GM21723 (cell line): ENCODE measurements around the gene GNAS.

Experiments used
- ATAC-seq: cut with Tn5 transposase; IDR thresholded peaks from one replicate; pipeline ENCODE4 v1.9.1; 2021; ENCODE audit warnings: mild to moderate bottlenecking, moderate library complexity; ENCODE audit not compliant: unreplicated experiment

Gene GNAS

GRCh38 chr20:58894652-58895447, 42.3 kb downstream of the GNAS start:
- no peak for ATAC-seq

- ATAC-seq = no peak
These were observed 43.1 kb downstream of the GNAS start for GRCh38 chr20:58895448-58896180.

DNA sequence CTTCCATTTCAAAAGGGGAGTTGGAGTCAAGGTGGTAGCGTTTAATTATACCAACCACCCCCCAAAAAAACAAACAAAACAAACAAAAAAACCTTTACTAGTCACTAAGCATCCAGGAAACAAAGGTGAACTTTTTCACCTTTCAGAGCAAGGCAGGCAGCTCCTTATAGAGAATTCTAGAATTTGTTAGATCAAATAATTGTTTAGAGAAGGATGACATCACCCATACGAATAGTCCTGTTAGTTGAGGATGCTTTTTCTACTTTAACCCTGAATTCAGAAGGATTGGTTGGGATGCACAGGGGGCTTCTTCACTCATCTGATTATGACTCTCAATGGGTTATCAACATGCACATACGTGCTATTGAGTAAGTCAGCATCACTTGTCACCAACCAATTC, 44.3 kb downstream of the GNAS start:
- no peak for ATAC-seq

DNA sequence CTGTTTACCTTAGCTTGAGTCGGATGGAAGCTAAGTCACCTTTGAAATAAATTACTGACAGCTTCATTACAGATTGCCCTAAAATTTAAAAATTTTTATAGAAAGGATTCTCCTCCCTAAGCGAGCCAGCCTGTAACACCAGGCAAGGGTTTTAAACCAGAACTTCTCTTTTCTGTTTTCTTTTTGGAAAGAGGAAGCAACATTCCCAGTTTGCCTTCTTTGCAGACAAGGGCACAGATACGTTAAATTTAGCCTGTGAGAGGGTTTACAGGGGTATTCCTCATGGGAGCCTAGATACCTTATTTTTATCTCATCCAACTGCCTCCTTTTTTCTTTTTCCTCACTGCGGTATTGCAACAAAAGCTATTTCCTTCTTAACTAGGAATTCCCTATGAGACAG, 45.0 kb downstream of the GNAS start:
- no peak for ATAC-seq

GRCh38 chr20:58898629-58899408, 46.3 kb downstream of the GNAS start:
- ATAC-seq = no peak

GRCh38 chr20:58899512-58899911, 47.0 kb downstream of the GNAS start:
- ATAC-seq = no peak

- ATAC-seq = no peak
These were observed 47.9 kb downstream of the GNAS start for GRCh38 chr20:58900397-58900796.

GRCh38 chr20:58901488-58902402, 49.2 kb downstream of the GNAS start:
- ATAC-seq = no peak

- ATAC-seq = no peak
These were observed 51.1 kb downstream of the GNAS start for GRCh38 chr20:58903614-58904013.

DNA sequence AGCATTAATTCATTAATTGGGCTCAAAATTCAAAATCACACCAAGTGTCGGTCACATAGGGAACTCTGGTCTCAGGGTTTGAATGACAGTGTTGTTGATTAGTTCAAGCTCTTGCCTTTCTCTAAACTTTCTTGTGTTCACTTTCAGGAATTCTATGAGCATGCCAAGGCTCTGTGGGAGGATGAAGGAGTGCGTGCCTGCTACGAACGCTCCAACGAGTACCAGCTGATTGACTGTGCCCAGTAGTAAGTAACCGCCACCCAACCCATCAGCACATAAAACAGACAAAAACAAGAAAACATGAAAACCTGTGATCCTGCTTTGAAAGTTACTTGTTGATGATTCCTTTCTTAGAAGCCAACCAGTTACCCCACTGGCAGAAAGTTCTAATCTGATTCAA, 52.7 kb downstream of the GNAS start:
- no peak for ATAC-seq

DNA sequence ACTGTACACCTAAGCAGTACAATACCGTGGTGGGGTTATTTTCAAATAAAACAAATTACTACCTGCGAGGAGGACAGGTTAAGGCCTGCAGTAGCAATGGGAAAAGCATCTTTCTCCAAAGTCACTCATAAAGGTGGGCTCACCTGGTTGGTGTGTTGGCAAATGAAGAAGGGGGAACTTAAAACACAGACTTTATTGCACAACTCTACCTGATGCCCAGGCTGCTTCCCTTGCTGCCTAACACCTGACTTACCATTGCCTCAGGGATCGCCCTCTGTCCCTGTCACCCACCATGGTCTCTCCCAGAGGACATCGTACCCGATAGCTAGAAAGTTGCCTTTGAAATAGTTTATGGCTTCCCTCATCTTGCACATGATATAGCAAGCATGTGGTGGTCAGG, 53.6 kb downstream of the GNAS start:
- no peak for ATAC-seq

GRCh38 chr20:58906894-58907293, 54.4 kb downstream of the GNAS start:
- no peak for ATAC-seq

GRCh38 chr20:58907320-58908137, 55.0 kb downstream of the GNAS start:
- ATAC-seq = peak; percentile 83

DNA sequence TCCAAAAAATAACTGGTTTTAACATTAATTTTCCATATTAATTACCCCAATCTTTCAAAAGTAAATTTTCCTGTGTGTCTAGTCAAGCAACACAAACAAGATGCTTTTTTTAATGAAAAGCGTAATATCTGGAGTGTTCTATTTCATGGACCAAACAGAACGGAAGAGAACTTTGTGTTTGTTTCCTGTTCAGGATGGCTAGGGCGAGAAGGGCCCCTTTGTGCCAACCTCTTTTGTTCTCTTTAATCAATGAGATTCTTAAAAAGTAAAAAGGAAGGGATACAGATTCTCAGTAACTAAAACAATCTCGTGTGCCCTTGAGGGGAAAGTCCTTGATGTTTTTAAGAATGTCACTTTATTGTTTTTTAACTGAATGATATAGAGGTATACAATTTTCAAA, 55.7 kb downstream of the GNAS start:
- ATAC-seq = no peak

DNA sequence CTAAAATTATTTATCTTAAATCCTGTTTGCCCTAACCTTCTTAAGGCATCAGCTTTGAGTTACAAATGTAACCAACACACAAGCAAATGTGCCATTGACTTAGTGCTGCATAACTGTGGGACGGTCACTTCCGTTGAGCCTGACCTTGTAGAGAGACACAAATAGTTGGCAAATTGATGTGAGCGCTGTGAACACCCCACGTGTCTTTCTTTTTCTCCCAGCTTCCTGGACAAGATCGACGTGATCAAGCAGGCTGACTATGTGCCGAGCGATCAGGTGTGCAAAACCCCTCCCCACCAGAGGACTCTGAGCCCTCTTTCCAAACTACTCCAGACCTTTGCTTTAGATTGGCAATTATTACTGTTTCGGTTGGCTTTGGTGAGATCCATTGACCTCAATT, 56.4 kb downstream of the GNAS start:
- no peak for ATAC-seq

DNA sequence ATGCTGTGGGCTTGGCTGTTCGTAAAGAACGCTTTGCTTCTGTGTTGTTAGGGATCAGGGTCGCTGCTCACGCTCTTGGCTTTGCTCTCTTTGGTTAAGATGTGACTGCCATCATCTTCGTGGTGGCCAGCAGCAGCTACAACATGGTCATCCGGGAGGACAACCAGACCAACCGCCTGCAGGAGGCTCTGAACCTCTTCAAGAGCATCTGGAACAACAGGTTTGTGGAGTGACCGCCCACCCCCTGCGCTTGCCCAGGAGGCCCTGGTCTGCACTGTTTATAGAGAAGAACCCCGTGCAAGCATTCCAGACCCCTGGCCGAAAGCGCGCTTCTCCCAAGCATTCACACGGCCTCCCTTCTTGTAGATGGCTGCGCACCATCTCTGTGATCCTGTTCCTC, 57.1 kb downstream of the GNAS start:
- ATAC-seq = no peak

DNA sequence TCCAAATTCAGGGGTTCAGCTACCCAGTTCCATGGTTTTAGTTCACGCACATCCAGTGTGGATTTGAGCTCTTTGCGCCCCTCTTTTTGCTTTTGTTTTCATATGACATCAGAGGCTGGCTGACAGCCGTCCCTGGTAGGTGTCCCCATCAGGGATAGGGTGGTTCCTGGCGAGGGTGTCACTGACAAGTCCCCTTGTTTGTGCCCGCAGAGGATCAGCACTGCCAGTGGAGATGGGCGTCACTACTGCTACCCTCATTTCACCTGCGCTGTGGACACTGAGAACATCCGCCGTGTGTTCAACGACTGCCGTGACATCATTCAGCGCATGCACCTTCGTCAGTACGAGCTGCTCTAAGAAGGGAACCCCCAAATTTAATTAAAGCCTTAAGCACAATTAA, 58.0 kb downstream of the GNAS start:
- no peak for ATAC-seq

- no peak for ATAC-seq
These were observed 58.8 kb downstream of the GNAS start for GRCh38 chr20:58911309-58911708.

DNA sequence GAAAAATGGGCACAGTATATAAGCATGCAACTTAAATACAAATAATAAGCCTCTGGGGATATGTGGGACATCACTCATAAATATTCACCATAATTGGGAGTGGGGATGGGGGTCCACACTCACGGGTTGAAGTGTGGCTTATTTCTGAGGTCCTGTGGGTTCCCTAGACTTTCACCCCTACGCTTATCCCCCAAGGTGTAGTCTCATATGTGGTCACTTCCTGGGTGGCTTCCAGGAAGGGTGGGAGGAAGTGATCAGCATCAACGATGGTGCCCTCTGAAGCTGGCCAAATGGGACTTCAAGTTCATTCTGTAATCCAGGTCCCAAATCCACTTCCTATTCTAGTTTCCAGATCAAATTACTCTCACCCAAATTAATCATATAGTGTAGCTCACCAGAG, 59.5 kb downstream of the GNAS start:
- no peak for ATAC-seq

- ATAC-seq = no peak
These were observed 60.6 kb downstream of the GNAS start for GRCh38 chr20:58913079-58913478.
